ENCODE data around the gene OXER1.

Gene OXER1

DNA sequence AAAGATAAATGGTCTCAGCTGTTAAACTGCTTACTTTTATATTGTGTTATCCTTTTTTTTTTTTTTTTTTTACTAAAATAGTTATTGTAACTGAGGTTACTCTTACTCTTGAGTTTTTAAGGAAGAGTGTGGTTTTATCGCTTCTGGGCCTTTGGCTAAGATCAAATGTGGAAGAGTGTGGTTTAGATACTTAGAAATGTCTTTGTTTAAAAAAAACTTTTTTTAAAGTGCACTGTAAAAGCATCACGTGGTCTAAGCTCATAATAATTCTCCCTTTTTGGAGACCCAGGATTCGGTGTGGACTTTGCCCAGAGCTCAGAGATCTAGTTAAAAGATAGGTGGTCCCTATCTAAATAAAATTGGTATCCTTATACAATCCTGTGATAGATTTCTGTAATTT lies 11.9 kb upstream of the OXER1 start:
- no peak overlapping the region for H3K4me2 ChIP-seq (ENCODE audit: insufficient read depth, low read length, poor library complexity, severe bottlenecking)

DNA sequence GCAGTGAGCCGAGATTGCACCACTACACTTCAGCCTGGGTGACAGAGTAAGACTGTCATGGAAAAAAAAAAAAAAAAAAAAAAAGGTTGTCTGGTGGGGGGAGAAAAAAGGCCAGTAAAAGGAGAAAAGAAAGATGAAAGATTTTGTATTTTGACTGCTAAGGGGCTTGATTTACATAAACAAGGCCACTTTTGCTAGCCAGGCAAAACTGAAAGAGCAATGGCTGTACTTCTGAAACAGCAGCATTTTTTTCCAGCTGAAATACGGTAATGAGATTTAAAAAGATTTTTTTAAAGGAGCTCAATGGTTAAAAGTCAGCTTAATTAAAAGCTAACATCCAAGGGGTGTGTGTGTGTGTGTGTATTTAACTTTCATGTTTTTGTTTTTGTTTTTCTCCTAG lies 11.3 kb upstream of the OXER1 start:
- Histone ChIP-seq H3K14ac (ENCODE audit: low read length) (no peak overlapping the region), H3K36me3 (replicated peaks in 1 of 2; ENCODE audit: control insufficient read depth in 2 of 2, insufficient read depth in 2 of 2, low read length in 2 of 2) (no peaks in the 10 kb centered on the region), H3K79me1 (ENCODE audit: low read depth, low read length) (no peaks in the 10 kb centered on the region), H2AFZ (ENCODE audit: low read length) (no peak overlapping the region), H4K91ac (ENCODE audit: low read depth, low read length, poor library complexity) (no peak overlapping the region), H3K4me2 (ENCODE audit: insufficient read depth, low read length, poor library complexity, severe bottlenecking) (no peak overlapping the region), H4K8ac (ENCODE audit: low read depth, low read length) (no peak overlapping the region), H2BK15ac (ENCODE audit: low read length) (no peak overlapping the region), H3K27me3 (ENCODE audit: control insufficient read depth in 3 of 3, insufficient read depth in 3 of 3, low read depth in 1 of 3, low read length in 3 of 3) (no peaks in the 10 kb centered on the region), H2BK12ac (ENCODE audit: low read length) (no peak overlapping the region), H2BK120ac (ENCODE audit: low read depth, low read length) (no peak overlapping the region), H3K23ac (ENCODE audit: low read depth, low read length, poor library complexity) (no peak overlapping the region), H3K9ac (ENCODE audit: low read depth, low read length, poor library complexity) (no peak overlapping the region), H3K4me1 (ENCODE audit: control insufficient read depth in 2 of 2, insufficient read depth in 1 of 2, low read depth in 1 of 2, low read length in 2 of 2) (no peaks in the 10 kb centered on the region), H3K4me3 (ENCODE audit: low read length in 2 of 2) (no peak overlapping the region), H3K9me3 (replicated peaks in 1 of 2; ENCODE audit: control insufficient read depth in 2 of 2, insufficient read depth in 1 of 2, low read depth in 1 of 2, low read length in 2 of 2) (peaks cover 0 to 9% of the 10 kb centered on the region in 2 donors), H3K18ac (ENCODE audit: low read length) (no peak overlapping the region), H2BK5ac (ENCODE audit: low read length) (no peak overlapping the region), H3K27ac (replicated peaks; ENCODE audit: low read length) (no peak overlapping the region), H3K4ac (ENCODE audit: low read length) (no peak overlapping the region), H2AK5ac (ENCODE audit: low read depth, low read length) (no peak overlapping the region)
- DNase-seq (ENCODE audit: low spot score), result no peak
- WGBS, 2 donors (ENCODE audit: extremely low coverage in 2 of 2, insufficient read length in 2 of 2, insufficient replicate concordance in 1 of 2), result no CpG with 5 or more reads among the region's 2 CpGs

More for the DNA sequence above, 11.9 kb upstream of the OXER1 start:
- Histone ChIP-seq H3K4me1 (ENCODE audit: control insufficient read depth in 2 of 2, insufficient read depth in 1 of 2, low read depth in 1 of 2, low read length in 2 of 2) (no peaks in the 10 kb centered on the region), H4K8ac (ENCODE audit: low read depth, low read length) (no peak overlapping the region), H3K79me1 (ENCODE audit: low read depth, low read length) (no peaks in the 10 kb centered on the region), H2BK120ac (ENCODE audit: low read depth, low read length) (no peak overlapping the region), H2AFZ (ENCODE audit: low read length) (no peak overlapping the region), H3K4ac (ENCODE audit: low read length) (no peak overlapping the region), H2BK12ac (ENCODE audit: low read length) (no peak overlapping the region), H3K9ac (ENCODE audit: low read depth, low read length, poor library complexity) (no peak overlapping the region), H3K4me3 (ENCODE audit: low read length in 2 of 2) (no peak overlapping the region), H3K36me3 (replicated peaks in 1 of 2; ENCODE audit: control insufficient read depth in 2 of 2, insufficient read depth in 2 of 2, low read length in 2 of 2) (no peaks in the 10 kb centered on the region), H3K27ac (replicated peaks; ENCODE audit: low read length) (no peak overlapping the region), H2BK15ac (ENCODE audit: low read length) (no peak overlapping the region), H3K18ac (ENCODE audit: low read length) (no peak overlapping the region), H2AK5ac (ENCODE audit: low read depth, low read length) (no peak overlapping the region), H3K27me3 (ENCODE audit: control insufficient read depth in 3 of 3, insufficient read depth in 3 of 3, low read depth in 1 of 3, low read length in 3 of 3) (no peaks in the 10 kb centered on the region), H3K14ac (ENCODE audit: low read length) (no peak overlapping the region), H3K23ac (ENCODE audit: low read depth, low read length, poor library complexity) (no peak overlapping the region), H4K91ac (ENCODE audit: low read depth, low read length, poor library complexity) (no peak overlapping the region), H3K9me3 (replicated peaks in 1 of 2; ENCODE audit: control insufficient read depth in 2 of 2, insufficient read depth in 1 of 2, low read depth in 1 of 2, low read length in 2 of 2) (peaks cover 0 to 9% of the 10 kb centered on the region in 2 donors), H2BK5ac (ENCODE audit: low read length) (no peak overlapping the region)
- no CpG with 5 or more reads among the region's 3 CpGs for WGBS, 2 donors (ENCODE audit: extremely low coverage in 2 of 2, insufficient read length in 2 of 2, insufficient replicate concordance in 1 of 2)
- DNase-seq (ENCODE audit: low spot score), result no peak

- no peaks in the 10 kb centered on the region for H3K36me3 ChIP-seq (replicated peaks in 1 of 2; ENCODE audit: control insufficient read depth in 2 of 2, insufficient read depth in 2 of 2, low read length in 2 of 2)
- no peak overlapping the region for H3K9ac ChIP-seq (ENCODE audit: low read depth, low read length, poor library complexity)
- H3K79me1 ChIP-seq (ENCODE audit: low read depth, low read length), result peaks cover 2% of the 10 kb centered on the region
- H3K9me3 ChIP-seq (replicated peaks in 1 of 2; ENCODE audit: control insufficient read depth in 2 of 2, insufficient read depth in 1 of 2, low read depth in 1 of 2, low read length in 2 of 2), result no peaks in the 10 kb centered on the region
- DNase-seq (ENCODE audit: low spot score), result no peak
- no peak overlapping the region for H3K4me2 ChIP-seq (ENCODE audit: insufficient read depth, low read length, poor library complexity, severe bottlenecking)
- H4K8ac ChIP-seq (ENCODE audit: low read depth, low read length), result no peak overlapping the region
- H2BK15ac ChIP-seq (ENCODE audit: low read length), result no peak overlapping the region
- H3K4me3 ChIP-seq (ENCODE audit: low read length in 2 of 2), result no peak overlapping the region
- H3K18ac ChIP-seq (ENCODE audit: low read length), result no peak overlapping the region
- H3K4ac ChIP-seq (ENCODE audit: low read length), result no peak overlapping the region
- no peak overlapping the region for H2AFZ ChIP-seq (ENCODE audit: low read length)
- no peak overlapping the region for H3K27ac ChIP-seq (replicated peaks; ENCODE audit: low read length)
- H3K14ac ChIP-seq (ENCODE audit: low read length), result no peak overlapping the region
- no peaks in the 10 kb centered on the region for H3K27me3 ChIP-seq (ENCODE audit: control insufficient read depth in 3 of 3, insufficient read depth in 3 of 3, low read depth in 1 of 3, low read length in 3 of 3)
- H4K91ac ChIP-seq (ENCODE audit: low read depth, low read length, poor library complexity), result no peak overlapping the region
- H2BK12ac ChIP-seq (ENCODE audit: low read length), result no peak overlapping the region
- H3K23ac ChIP-seq (ENCODE audit: low read depth, low read length, poor library complexity), result no peak overlapping the region
- H2AK5ac ChIP-seq (ENCODE audit: low read depth, low read length), result no peak overlapping the region
- H2BK120ac ChIP-seq (ENCODE audit: low read depth, low read length), result no peak overlapping the region
- no peaks in the 10 kb centered on the region for H3K4me1 ChIP-seq (ENCODE audit: control insufficient read depth in 2 of 2, insufficient read depth in 1 of 2, low read depth in 1 of 2, low read length in 2 of 2)
- H2BK5ac ChIP-seq (ENCODE audit: low read length), result no peak overlapping the region
- WGBS, 2 donors (ENCODE audit: extremely low coverage in 2 of 2, insufficient read length in 2 of 2, insufficient replicate concordance in 1 of 2), result no CpG with 5 or more reads among the region's 5 CpGs
These were observed 7.7 kb upstream of the OXER1 start for GRCh38 chr2:42771546-42772153.

DNA sequence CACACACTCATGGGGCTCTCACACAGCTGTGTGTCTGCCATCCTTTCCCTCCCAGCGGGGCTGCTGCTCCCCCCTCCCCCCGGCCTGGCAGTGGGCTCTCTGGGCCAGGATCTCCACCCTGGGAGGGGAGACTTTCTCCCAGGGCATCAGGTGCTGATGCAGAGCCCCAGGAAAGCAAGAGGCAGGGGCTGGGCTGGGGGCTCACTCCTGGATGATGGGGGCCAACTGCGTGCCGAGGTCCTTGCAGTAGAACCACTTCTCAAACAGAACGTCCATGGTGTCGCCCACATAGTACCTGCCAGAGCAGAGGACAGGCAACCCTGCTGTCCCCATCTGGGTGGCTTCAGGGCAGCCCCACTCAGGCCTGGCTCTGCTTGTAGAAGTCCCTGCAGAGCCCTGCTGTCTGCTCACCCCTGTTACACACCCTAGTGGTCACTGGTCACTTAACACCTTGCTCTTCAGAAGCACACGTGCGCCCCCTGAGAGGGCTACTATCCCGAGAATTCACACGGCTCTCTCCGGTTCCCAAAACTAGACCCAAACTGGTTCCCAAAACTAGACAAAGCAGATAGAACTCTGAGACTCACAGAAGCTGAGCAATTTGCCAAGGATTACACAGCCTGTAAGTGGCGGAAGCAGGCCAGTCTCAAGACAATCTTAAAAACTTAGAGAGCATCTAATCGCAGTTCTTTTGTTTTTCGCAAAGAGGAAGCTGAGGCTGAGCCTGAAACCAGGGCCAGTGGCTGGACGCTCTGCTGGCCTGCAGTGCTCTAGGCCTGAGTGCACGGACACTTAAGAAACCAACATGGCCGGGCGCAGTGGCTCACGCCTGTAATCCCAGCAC lies 6.6 kb upstream of the OXER1 start:
- Histone ChIP-seq H3K23ac (ENCODE audit: low read depth, low read length, poor library complexity) (peak overlapping the region; percentile 80), H3K14ac (ENCODE audit: low read length) (no peak overlapping the region), H2BK15ac (ENCODE audit: low read length) (no peak overlapping the region), H2BK120ac (ENCODE audit: low read depth, low read length) (no peak overlapping the region), H2AFZ (ENCODE audit: low read length) (peak overlapping the region; percentile 49), H3K27me3 (ENCODE audit: control insufficient read depth in 3 of 3, insufficient read depth in 3 of 3, low read depth in 1 of 3, low read length in 3 of 3) (no peaks in the 10 kb centered on the region), H2AK5ac (ENCODE audit: low read depth, low read length) (peak overlapping the region; percentile 92), H3K9me3 (replicated peaks in 1 of 2; ENCODE audit: control insufficient read depth in 2 of 2, insufficient read depth in 1 of 2, low read depth in 1 of 2, low read length in 2 of 2) (no peaks in the 10 kb centered on the region), H3K4me2 (ENCODE audit: insufficient read depth, low read length, poor library complexity, severe bottlenecking) (no peak overlapping the region), H3K18ac (ENCODE audit: low read length) (peak overlapping the region; percentile 83), H3K9ac (ENCODE audit: low read depth, low read length, poor library complexity) (peak overlapping the region; percentile 60), H3K27ac (replicated peaks; ENCODE audit: low read length) (no peak overlapping the region), H3K36me3 (replicated peaks in 1 of 2; ENCODE audit: control insufficient read depth in 2 of 2, insufficient read depth in 2 of 2, low read length in 2 of 2) (no peaks in the 10 kb centered on the region), H4K91ac (ENCODE audit: low read depth, low read length, poor library complexity) (no peak overlapping the region), H3K4ac (ENCODE audit: low read length) (no peak overlapping the region), H3K79me1 (ENCODE audit: low read depth, low read length) (peaks cover 2% of the 10 kb centered on the region), H2BK12ac (ENCODE audit: low read length) (peak overlapping the region; percentile 58), H3K4me1 (ENCODE audit: control insufficient read depth in 2 of 2, insufficient read depth in 1 of 2, low read depth in 1 of 2, low read length in 2 of 2) (no peaks in the 10 kb centered on the region), H3K4me3 (ENCODE audit: low read length in 2 of 2) (no peak overlapping the region), H2BK5ac (ENCODE audit: low read length) (peak overlapping the region; percentile 75), H4K8ac (ENCODE audit: low read depth, low read length) (no peak overlapping the region)
- no CpG with 5 or more reads among the region's 19 CpGs for WGBS, 2 donors (ENCODE audit: extremely low coverage in 2 of 2, insufficient read length in 2 of 2, insufficient replicate concordance in 1 of 2)
- peak; percentile 45 for DNase-seq (ENCODE audit: low spot score)

All from neuronal stem cell (in vitro differentiated cells).